Loucy (cell line): ENCODE results near the gene CCDC38.

ENCODE experiments used
- H2AFZ ChIP-seq: fragments of 200-600 bp; sonication (generic); 2 replicates; pipeline ENCODE4 v1.6.0; 2016; ENCODE audit warnings: antibody characterized with exemption, mild to moderate bottlenecking, low read length, moderate library complexity
- H3F3A ChIP-seq: fragments of 200-600 bp; 2 replicates; pipeline ENCODE4 v1.6.0; 2016; ENCODE audit warnings: antibody characterized with exemption, low read depth, mild to moderate bottlenecking
- H3K27me3 ChIP-seq: fragments of 200-600 bp; sonication (generic); 2 replicates; pipeline ENCODE4 v1.6.1; 2014; ENCODE audit warnings: low read length, mild to moderate bottlenecking; ENCODE audit not compliant: insufficient read depth, poor library complexity, severe bottlenecking
- H3K36me3 ChIP-seq: fragments of 200-600 bp; sonication (generic); 2 replicates; pipeline ENCODE4 v1.6.1; 2016; ENCODE audit warnings: low read length; ENCODE audit not compliant: insufficient read depth
- H3K4me1 ChIP-seq: fragments of 200-600 bp; sonication (generic); 2 replicates; pipeline ENCODE4 v1.5.1; 2014; ENCODE audit warnings: low read length, mild to moderate bottlenecking; ENCODE audit not compliant: insufficient read depth, poor library complexity, severe bottlenecking
- H3K4me2 ChIP-seq: fragments of 200-600 bp; sonication (generic); 2 replicates; pipeline ENCODE4 v1.6.0; 2014; ENCODE audit warnings: antibody characterized with exemption, low read length, low read depth, mild to moderate bottlenecking; ENCODE audit not compliant: poor library complexity, severe bottlenecking
- H3K4me3 ChIP-seq: fragments of 200-600 bp; sonication (generic); 2 replicates; pipeline ENCODE4 v1.5.1; 2014; ENCODE audit warnings: low read length, mild to moderate bottlenecking, mixed read lengths; ENCODE audit not compliant: poor library complexity, severe bottlenecking
- H3K79me2 ChIP-seq: fragments of 200-600 bp; sonication (generic); 2 replicates; pipeline ENCODE4 v1.6.1; 2014; ENCODE audit warnings: low read length; ENCODE audit not compliant: insufficient read depth
- H3K9ac ChIP-seq: fragments of 200-600 bp; sonication (generic); 2 replicates; pipeline ENCODE4 v1.6.0; 2014; ENCODE audit warnings: mild to moderate bottlenecking, low read depth, low read length, moderate library complexity; ENCODE audit not compliant: poor library complexity, severe bottlenecking
- H3K9me2 ChIP-seq: fragments of 200-600 bp; sonication (generic); replicated peaks from 2 replicates; pipeline ENCODE4 v1.6.1; 2016; ENCODE audit warnings: low read depth, low read length, mixed read lengths
- H3K9me3 ChIP-seq: fragments of 200-600 bp; sonication (generic); 2 replicates; pipeline ENCODE4 v1.6.1; 2014; ENCODE audit warnings: mild to moderate bottlenecking, antibody characterized with exemption, low read length, low read depth; ENCODE audit not compliant: insufficient read depth
- H4K20me1 ChIP-seq: fragments of 200-600 bp; sonication (generic); 2 replicates; pipeline ENCODE4 v1.6.0; 2014; ENCODE audit warnings: antibody characterized with exemption, low read length, mild to moderate bottlenecking; ENCODE audit not compliant: insufficient read depth, poor library complexity, severe bottlenecking
- EZH2phosphoT487 ChIP-seq: fragments of 200-600 bp; IDR thresholded peaks from 2 replicates; pipeline ENCODE4 v1.6.1; 2018; ENCODE audit warnings: antibody characterized with exemption, mild to moderate bottlenecking, moderate library complexity, borderline replicate concordance
- TF ChIP-seq, protein P1 (sequence below): fragments of 200-600 bp; sonication (generic); conservative IDR thresholded peaks from 2 replicates; pipeline ENCODE4 v1.5.1; 2014; ENCODE audit warnings: mild to moderate bottlenecking, antibody characterized with exemption, low read length

The CCDC38 gene

GRCh38 chr12:95838125-95838524 lies 104.3 kb downstream of the CCDC38 start:
- Histone ChIP-seq H3K9me2 (no peaks in the 10 kb centered on the region), H3K36me3 (no peaks in the 10 kb centered on the region), H3K9ac (no peak overlapping the region), H3K79me2 (no peaks in the 10 kb centered on the region), H3K9me3 (no peaks in the 10 kb centered on the region), H3K27me3 (no peaks in the 10 kb centered on the region), H3K4me3 (no peak overlapping the region), H3K4me1 (no peaks in the 10 kb centered on the region), H2AFZ (0 out of 2 replicates have a peak overlapping the region, but pooled peaks have one; percentile 16), H3K4me2 (peak overlapping the region; percentile 26), H4K20me1 (no peaks in the 10 kb centered on the region), H3F3A (no peaks in the 10 kb centered on the region)
- TF ChIP-seq, protein P1, sequence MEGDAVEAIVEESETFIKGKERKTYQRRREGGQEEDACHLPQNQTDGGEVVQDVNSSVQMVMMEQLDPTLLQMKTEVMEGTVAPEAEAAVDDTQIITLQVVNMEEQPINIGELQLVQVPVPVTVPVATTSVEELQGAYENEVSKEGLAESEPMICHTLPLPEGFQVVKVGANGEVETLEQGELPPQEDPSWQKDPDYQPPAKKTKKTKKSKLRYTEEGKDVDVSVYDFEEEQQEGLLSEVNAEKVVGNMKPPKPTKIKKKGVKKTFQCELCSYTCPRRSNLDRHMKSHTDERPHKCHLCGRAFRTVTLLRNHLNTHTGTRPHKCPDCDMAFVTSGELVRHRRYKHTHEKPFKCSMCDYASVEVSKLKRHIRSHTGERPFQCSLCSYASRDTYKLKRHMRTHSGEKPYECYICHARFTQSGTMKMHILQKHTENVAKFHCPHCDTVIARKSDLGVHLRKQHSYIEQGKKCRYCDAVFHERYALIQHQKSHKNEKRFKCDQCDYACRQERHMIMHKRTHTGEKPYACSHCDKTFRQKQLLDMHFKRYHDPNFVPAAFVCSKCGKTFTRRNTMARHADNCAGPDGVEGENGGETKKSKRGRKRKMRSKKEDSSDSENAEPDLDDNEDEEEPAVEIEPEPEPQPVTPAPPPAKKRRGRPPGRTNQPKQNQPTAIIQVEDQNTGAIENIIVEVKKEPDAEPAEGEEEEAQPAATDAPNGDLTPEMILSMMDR = no peak
- TF ChIP-seq EZH2phosphoT487 = no peak

DNA sequence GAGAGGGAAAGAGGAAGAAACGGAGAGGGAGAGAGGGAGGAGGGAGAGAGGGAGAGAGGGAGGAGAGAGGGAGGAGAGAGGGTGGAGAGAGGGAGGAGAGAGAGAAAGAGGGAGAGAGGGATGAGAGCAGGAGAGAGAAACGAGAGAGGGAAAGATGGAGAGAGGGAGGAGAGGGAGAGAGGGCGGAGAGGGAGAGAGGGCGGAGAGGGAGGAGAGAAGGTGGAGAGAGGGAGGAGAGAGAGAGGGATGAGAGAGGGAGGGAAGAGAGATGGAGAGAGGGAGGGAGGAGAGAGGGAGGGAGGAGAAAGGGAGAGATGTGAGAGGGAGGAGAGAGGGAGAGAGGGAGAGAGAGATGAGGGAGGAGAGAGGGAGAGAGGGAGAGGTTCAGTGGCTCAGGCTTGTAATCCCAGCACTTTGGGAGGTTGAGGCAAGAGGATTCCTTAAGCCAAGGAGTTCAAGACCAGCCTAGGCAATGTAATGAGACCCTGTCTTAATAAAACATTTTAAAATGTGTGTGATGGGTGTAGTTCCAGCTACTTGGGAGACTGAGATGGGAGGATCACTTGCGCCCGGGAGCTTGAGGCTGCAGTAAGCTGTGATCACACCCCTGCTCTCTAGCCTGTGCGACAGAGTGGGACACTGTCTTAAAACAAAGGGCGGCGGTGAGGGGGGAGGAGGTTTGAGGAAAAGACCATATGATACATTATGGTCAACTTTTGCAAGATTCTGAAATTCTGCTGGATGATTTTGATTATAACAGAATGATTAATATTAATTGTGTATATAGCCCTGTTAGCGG lies 105.0 kb downstream of the CCDC38 start:
- Histone ChIP-seq H3K9me3 (no peaks in the 10 kb centered on the region), H3K4me3 (no peak overlapping the region), H3K79me2 (no peaks in the 10 kb centered on the region), H3K9ac (no peak overlapping the region), H3K27me3 (no peaks in the 10 kb centered on the region), H3K9me2 (no peaks in the 10 kb centered on the region), H2AFZ (0 out of 2 replicates have a peak overlapping the region, but pooled peaks have one; percentile 16), H4K20me1 (no peaks in the 10 kb centered on the region), H3K36me3 (no peaks in the 10 kb centered on the region), H3F3A (no peaks in the 10 kb centered on the region), H3K4me1 (no peaks in the 10 kb centered on the region), H3K4me2 (peak overlapping the region; percentile 26)
- no peak for TF ChIP-seq EZH2phosphoT487
- TF ChIP-seq, protein P1 = no peak

GRCh38 chr12:95836630-95837239 lies 105.7 kb downstream of the CCDC38 start:
- Histone ChIP-seq H3K4me3 (no peak overlapping the region), H3K79me2 (no peaks in the 10 kb centered on the region), H3F3A (no peaks in the 10 kb centered on the region), H3K27me3 (no peaks in the 10 kb centered on the region), H3K9ac (no peak overlapping the region), H3K9me2 (no peaks in the 10 kb centered on the region), H3K4me2 (no peak overlapping the region), H3K36me3 (no peaks in the 10 kb centered on the region), H2AFZ (no peak overlapping the region), H3K9me3 (no peaks in the 10 kb centered on the region), H4K20me1 (no peaks in the 10 kb centered on the region), H3K4me1 (no peaks in the 10 kb centered on the region)
- no peak for TF ChIP-seq EZH2phosphoT487
- TF ChIP-seq, protein P1 = no peak
